SH-SY5Y (cell line): ENCODE measurements around the gene CLRN3.

Experiments
- GATA2 ChIP-seq: IDR thresholded peaks from 2 replicates; pipeline ENCODE4 v1.6.1; 2011; ENCODE audit warnings: mild to moderate bottlenecking, low read depth, low read length
- GATA3 ChIP-seq: IDR thresholded peaks from 2 replicates; pipeline ENCODE4 v1.6.1; 2011; ENCODE audit warnings: low read depth, mild to moderate bottlenecking, low read length, moderate library complexity

DNA sequence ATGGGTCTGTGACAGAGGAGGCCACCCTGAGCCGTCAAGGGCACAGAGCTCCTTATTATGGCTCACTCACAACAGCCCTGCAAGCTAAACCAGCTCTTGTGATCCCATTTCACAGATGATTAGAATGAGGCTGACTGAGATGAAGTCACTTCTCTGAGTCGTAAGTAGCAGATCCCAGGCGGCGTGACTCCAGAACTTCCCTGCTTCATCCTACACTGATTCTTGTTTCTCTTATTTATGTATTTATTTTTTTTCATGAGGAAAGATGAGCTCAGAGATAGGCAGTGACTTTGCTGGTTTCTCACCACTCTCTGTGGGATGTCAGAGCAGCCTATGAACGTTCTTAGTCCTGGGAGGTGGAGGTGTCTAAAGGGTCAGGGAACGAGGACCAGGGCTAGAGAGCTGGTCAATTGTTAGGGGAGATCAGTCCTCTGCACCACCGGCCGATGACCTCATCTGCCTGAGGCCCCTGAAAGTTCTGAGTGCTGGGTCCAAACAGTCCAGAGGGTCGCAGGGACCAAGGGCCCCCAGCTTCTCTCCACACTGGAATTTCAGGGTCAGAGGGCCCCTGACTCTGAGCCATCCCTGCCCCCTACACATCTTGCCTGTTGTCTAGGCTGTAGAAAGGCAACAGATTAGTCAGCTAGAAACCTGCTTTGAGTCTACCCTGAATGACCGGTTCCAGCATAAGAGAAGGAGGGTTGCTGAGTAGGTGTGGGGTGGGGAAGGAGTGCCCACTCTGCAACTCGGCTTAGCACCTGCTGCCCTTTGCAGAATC is 17.9 kb downstream of the CLRN3 start:
- TF ChIP-seq GATA2 (no peak), GATA3 (no peak)
